ENCODE measurements around the gene FES. TPM values are rescaled to one million over a fixed set of nuclear protein-coding genes. Genes with fewer than 3 reads are reported as not detected.

The FES gene
- total RNA-seq, 1 donor = 229 TPM

Small RNA genes within 50 kb of the gene (small RNA-seq; reads per million reads assigned to genes)
- gene RN7SL363P = not detected

Other genes starting within 250 kb of the FES start
- gene BLM, start 167.2 kb upstream of the FES start, total RNA-seq = 5.1 TPM
- 124 TPM for gene FURIN, start 15.9 kb upstream of the FES start, total RNA-seq
- 224 TPM for gene MAN2A2, start 18.8 kb downstream of the FES start, total RNA-seq
- gene HDDC3, start 48.0 kb downstream of the FES start, total RNA-seq = 26.9 TPM
- gene UNC45A, start 50.8 kb downstream of the FES start, total RNA-seq = 116 TPM
- 13.7 TPM for gene RCCD1, start 70.4 kb downstream of the FES start, total RNA-seq
- gene PRC1, start 110.0 kb downstream of the FES start, total RNA-seq = 28.8 TPM
- 8.3 TPM for gene VPS33B, start 138.1 kb downstream of the FES start, total RNA-seq
- 0.27 TPM for gene SV2B, start 215.8 kb downstream of the FES start, total RNA-seq